Calu3 (cell line): ENCODE results near the gene SLC39A9. TPM values are rescaled to one million over a fixed set of nuclear protein-coding genes. Genes with fewer than 3 reads are reported as not detected.
"Not testable (repeated sequence)": the region's sequence is repeated elsewhere in the genome, so short reads cannot be mapped to it uniquely, and the experiment has no call there.

Source experiments
- BruUV-seq: library from RNA; stranded (reverse); fragments of 400-500 nt; replicated peaks from 2 replicates; lab custom pipeline; 2021; lab: Mats Ljungman, UMichigan
- CTCF ChIA-PET: fragments of 300-600 bp; sonication (Branson Sonifier 250); formaldehyde crosslinking; loops from one replicate; lab custom pipeline; 2022; ENCODE audit warnings: antibody characterized with exemption; lab: Charles Lee
- DNase-seq: peaks from one replicate; pipeline ENCODE4 v3.0.0; 2022
- H3K27ac Mint-ChIP-seq: one replicate; pipeline ENCODE4 v1.8.0; 2022; ENCODE audit warnings: mixed read lengths; ENCODE audit not compliant: unreplicated experiment
- H3K27me3 Mint-ChIP-seq: one replicate; pipeline ENCODE4 v1.8.0; 2022; ENCODE audit warnings: mixed read lengths; ENCODE audit not compliant: unreplicated experiment
- H3K36me3 Mint-ChIP-seq: one replicate; pipeline ENCODE4 v1.8.0; 2022; ENCODE audit warnings: mild to moderate bottlenecking, moderate library complexity, mixed read lengths; ENCODE audit not compliant: insufficient read depth, unreplicated experiment
- H3K4me1 Mint-ChIP-seq: one replicate; pipeline ENCODE4 v1.8.0; 2022; ENCODE audit warnings: mild to moderate bottlenecking, low read depth, mixed read lengths; ENCODE audit not compliant: unreplicated experiment
- H3K4me3 Mint-ChIP-seq: one replicate; pipeline ENCODE4 v1.8.0; 2022; ENCODE audit warnings: mild to moderate bottlenecking, low read depth, moderate library complexity, mixed read lengths; ENCODE audit not compliant: unreplicated experiment
- H3K9me3 Mint-ChIP-seq: one replicate; pipeline ENCODE4 v1.8.0; 2022; ENCODE audit warnings: low read depth, mixed read lengths; ENCODE audit not compliant: unreplicated experiment
- CTCF ChIP-seq: fragments of 200-600 bp; IDR thresholded peaks from one replicate; pipeline ENCODE4 v1.8.0; 2022; ENCODE audit warnings: antibody characterized with exemption; ENCODE audit not compliant: unreplicated experiment
- intact Hi-C: fragments of 100-400 bp; cut with micrococcal nuclease; formaldehyde crosslinking; loops from one replicate; pipeline ENCODE4 v1.10.0; 2022; ENCODE audit not compliant: unreplicated experiment
- total RNA-seq: library from RNA; stranded (reverse); gene quantifications from 2 replicates; pipeline ENCODE4 v1.2.3, GENCODE V29; 2022

The SLC39A9 gene
- total RNA-seq, 1 experiment from 2014 or later: 94.7 TPM

GRCh38 chr14:69495341-69495921 lies 96.9 kb downstream of the SLC39A9 start:
- no peaks in the 10 kb centered on the region for H3K4me1 Mint-ChIP-seq
- BruUV-seq: no TSS peak
- intact Hi-C loops: no loop called here
- no peaks in the 10 kb centered on the region for H3K36me3 Mint-ChIP-seq
- no peak overlapping the region for H3K27ac Mint-ChIP-seq
- DNase-seq: no peak
- peaks cover 77% of the 10 kb centered on the region for H3K27me3 Mint-ChIP-seq
- no peaks in the 10 kb centered on the region for H3K9me3 Mint-ChIP-seq
- no peak overlapping the region for H3K4me3 Mint-ChIP-seq
- no peak for TF ChIP-seq CTCF
- CTCF ChIA-PET: no interaction called here

- CTCF ChIA-PET, H3K9me3 Mint-ChIP-seq, DNase-seq, intact Hi-C loops, BruUV-seq, H3K27ac Mint-ChIP-seq, H3K36me3 Mint-ChIP-seq, H3K4me3 Mint-ChIP-seq, H3K4me1 Mint-ChIP-seq: not testable (repeated sequence)
- peaks cover 74% of the 10 kb centered on the region for H3K27me3 Mint-ChIP-seq
Observed at GRCh38 chr14:69497866-69498265, 99.4 kb downstream of the SLC39A9 start.

DNA sequence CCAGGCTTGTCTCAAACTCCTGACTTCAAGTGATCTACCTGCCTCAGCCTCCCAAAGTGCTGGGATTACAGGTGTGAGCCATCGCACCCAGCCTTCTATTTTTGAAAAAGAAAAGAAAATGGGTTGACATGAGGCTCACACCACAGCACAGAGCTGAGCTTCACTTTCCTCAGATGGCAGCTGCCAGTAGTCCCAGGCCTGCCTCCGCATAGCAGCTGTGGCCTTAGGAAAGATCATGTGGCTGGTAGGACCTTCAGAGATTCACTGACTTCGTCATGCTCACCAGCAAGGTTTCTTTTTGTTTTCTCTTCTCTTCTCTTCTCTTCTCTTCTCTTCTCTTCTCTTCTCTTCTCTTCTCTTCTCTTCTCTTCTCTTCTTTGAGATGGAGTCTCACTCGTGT lies 99.8 kb downstream of the SLC39A9 start:
- CTCF ChIA-PET: interaction anchor here (0.6 kb wide), 1 partner anchor 120 kb away, joined by 3 read pairs; no protein-coding TSS in a partner anchor
- BruUV-seq, H3K9me3 Mint-ChIP-seq, H3K4me1 Mint-ChIP-seq, H3K27ac Mint-ChIP-seq, DNase-seq, H3K36me3 Mint-ChIP-seq, H3K4me3 Mint-ChIP-seq, intact Hi-C loops: not testable (repeated sequence)
- H3K27me3 Mint-ChIP-seq: peaks cover 73% of the 10 kb centered on the region

- intact Hi-C loops: no loop called here
- CTCF ChIA-PET: interaction anchor here (1.1 kb wide), 1 partner anchor 71 kb away, joined by 3 read pairs; no protein-coding TSS in a partner anchor
- no TSS peak for BruUV-seq
Observed at GRCh38 chr14:69499436-69499835, 100.9 kb downstream of the SLC39A9 start.

GRCh38 chr14:69500096-69500495 lies 101.6 kb downstream of the SLC39A9 start:
- TF ChIP-seq CTCF: no peak
- no peaks in the 10 kb centered on the region for H3K9me3 Mint-ChIP-seq
- no peaks in the 10 kb centered on the region for H3K36me3 Mint-ChIP-seq
- H3K4me1 Mint-ChIP-seq: no peaks in the 10 kb centered on the region
- DNase-seq: no peak
- intact Hi-C loops: no loop called here
- no peak overlapping the region for H3K27ac Mint-ChIP-seq
- no peak overlapping the region for H3K4me3 Mint-ChIP-seq
- H3K27me3 Mint-ChIP-seq: peaks cover 55% of the 10 kb centered on the region
- CTCF ChIA-PET: interaction anchor here (1.1 kb wide), 1 partner anchor 71 kb away, joined by 3 read pairs; no protein-coding TSS in a partner anchor
- BruUV-seq: no TSS peak

More at GRCh38 chr14:69499436-69499835, 100.9 kb downstream of the SLC39A9 start:
- H3K27me3 Mint-ChIP-seq: peaks cover 62% of the 10 kb centered on the region
- DNase-seq: no peak
- no peaks in the 10 kb centered on the region for H3K36me3 Mint-ChIP-seq
- H3K27ac Mint-ChIP-seq: no peak overlapping the region
- H3K4me1 Mint-ChIP-seq: no peaks in the 10 kb centered on the region
- no peak overlapping the region for H3K4me3 Mint-ChIP-seq
- H3K9me3 Mint-ChIP-seq: no peaks in the 10 kb centered on the region
- no peak for TF ChIP-seq CTCF
